Liver (tissue), 9 donors: Measurements from ENCODE around the gene ASB8. TPM values are rescaled to one million over a fixed set of nuclear protein-coding genes. Genes with fewer than 3 reads are reported as not detected.
A peak's percentile ranks its signal among the peaks of the same experiment; 100 is the strongest.
"Not testable (repeated sequence)": the region's sequence is repeated elsewhere in the genome, so short reads cannot be mapped to it uniquely, and the experiment has no call there.

Experiments used
- DNase-seq: peaks from one replicate; pipeline ENCODE4 v3.0.0-alpha.2; 2017; ENCODE audit warnings: low spot score
- H3K27ac ChIP-seq, 2 donors: one replicate each; pipeline ENCODE4 v1.7.0; 2013; ENCODE audit warnings: inconsistent platforms in 2 of 2, low read length in 2 of 2, control low read depth in 1 of 2, low read depth in 1 of 2, mild to moderate bottlenecking in 1 of 2
- H3K27me3 ChIP-seq, 4 donors: one replicate each; pipeline versions ENCODE4 v1.6.1 to v1.7.0; 2013; ENCODE audit warnings: low read length in 3 of 4, inconsistent platforms in 1 of 4, mild to moderate bottlenecking in 1 of 4, moderate library complexity in 1 of 4; ENCODE audit not compliant: control insufficient read depth in 4 of 4, insufficient read depth in 4 of 4
- H3K36me3 ChIP-seq, 4 donors: one replicate each; pipeline versions ENCODE4 v1.6.1 to v1.7.0; 2013; ENCODE audit warnings: low read length in 3 of 4, mild to moderate bottlenecking in 3 of 4, low read depth in 1 of 4, moderate library complexity in 1 of 4; ENCODE audit not compliant: control insufficient read depth in 4 of 4, insufficient read depth in 3 of 4
- H3K4me1 ChIP-seq, 4 donors: one replicate each; pipeline versions ENCODE4 v1.6.1 to v1.7.0; 2013; ENCODE audit warnings: low read length in 3 of 4, mild to moderate bottlenecking in 3 of 4, moderate library complexity in 1 of 4; ENCODE audit not compliant: control insufficient read depth in 4 of 4, insufficient read depth in 4 of 4
- H3K4me3 ChIP-seq, 3 donors: one replicate each; pipeline versions ENCODE4 v1.6.1 to v1.7.0; 2013; ENCODE audit warnings: low read length in 3 of 3, control low read depth in 1 of 3, low read depth in 1 of 3, mild to moderate bottlenecking in 1 of 3
- H3K9ac ChIP-seq, 2 donors: one replicate each; pipeline ENCODE4 v1.7.0; 2013; ENCODE audit warnings: low read length in 2 of 2, mild to moderate bottlenecking in 2 of 2, moderate library complexity in 2 of 2, control low read depth in 1 of 2, low read depth in 1 of 2
- H3K9me3 ChIP-seq, 4 donors: one replicate each; pipeline versions ENCODE4 v1.6.1 to v1.7.0; 2013; ENCODE audit warnings: low read length in 3 of 4; ENCODE audit not compliant: control insufficient read depth in 4 of 4
- EGR1 ChIP-seq, 2 donors: IDR thresholded peaks; 2 replicates each; pipeline ENCODE4 v1.6.1; 2016 to 2018; ENCODE audit warnings: antibody characterized with exemption in 2 of 2, low read depth in 2 of 2
- FOXA1 ChIP-seq: IDR thresholded peaks from 2 replicates; pipeline ENCODE4 v1.6.1; 2016; ENCODE audit warnings: antibody characterized with exemption
- FOXA2 ChIP-seq: IDR thresholded peaks from 2 replicates; pipeline ENCODE4 v1.6.1; 2016; ENCODE audit warnings: antibody characterized with exemption
- GABPA ChIP-seq, 2 donors: IDR thresholded peaks in 1 of 2; conservative IDR thresholded peaks in 1 of 2; 2 replicates each; pipeline ENCODE4 v1.6.1; 2016; ENCODE audit warnings: antibody characterized with exemption in 2 of 2, mild to moderate bottlenecking in 1 of 2, moderate library complexity in 1 of 2
- HNF4A ChIP-seq, 2 donors: conservative IDR thresholded peaks; 2 replicates each; pipeline ENCODE4 v1.6.1; 2016; ENCODE audit warnings: antibody characterized with exemption in 2 of 2, mild to moderate bottlenecking in 2 of 2
- HNF4G ChIP-seq: IDR thresholded peaks from 2 replicates; pipeline ENCODE4 v1.6.1; 2016; ENCODE audit warnings: antibody characterized with exemption
- NR2F2 ChIP-seq: IDR thresholded peaks from 2 replicates; pipeline ENCODE4 v1.6.1; 2016; ENCODE audit warnings: antibody characterized with exemption
- RAD21 ChIP-seq, 2 donors: IDR thresholded peaks; 2 replicates each; pipeline ENCODE4 v1.6.1; 2016; ENCODE audit warnings: antibody characterized with exemption in 2 of 2, mild to moderate bottlenecking in 2 of 2
- RXRA ChIP-seq, 2 donors: IDR thresholded peaks; 2 replicates each; pipeline ENCODE4 v1.6.1; 2017 to 2018; ENCODE audit warnings: antibody characterized with exemption in 2 of 2, mild to moderate bottlenecking in 1 of 2
- SP1 ChIP-seq: IDR thresholded peaks from 2 replicates; pipeline ENCODE4 v1.6.1; 2018; ENCODE audit warnings: antibody characterized with exemption, mild to moderate bottlenecking
- TAF1 ChIP-seq: conservative IDR thresholded peaks from 2 replicates; pipeline ENCODE4 v1.6.1; 2016; ENCODE audit warnings: antibody characterized with exemption, mild to moderate bottlenecking
- YY1 ChIP-seq: IDR thresholded peaks from 2 replicates; pipeline ENCODE4 v1.6.1; 2016; ENCODE audit warnings: antibody characterized with exemption, mild to moderate bottlenecking
- WGBS: extraction: QIAGEN DNeasy Blood & Tissue Kit; methylation state at CpG from one replicate; pipeline ENCODE4 v1.1.7; 2013; 5-methylcytosine and 5-hydroxymethylcytosine counted together
- polyA plus RNA-seq, 2 donors: library from polyadenylated mRNA; stranded (reverse) in 1 of 2; unstranded in 1 of 2; fragments of 200-250 nt in 1 of 2; fragments of >200 nt in 1 of 2; fragmentation: Nextera tagmentation in 1 of 2; extraction: Ambion mirVana in 1 of 2; gene quantifications; one replicate each; pipeline versions ENCODE4 v1.2.1 to v1.2.3, GENCODE V29; 2013 to 2015
- total RNA-seq, 2 donors: library from RNA; depleted of rRNA; stranded (reverse); fragments of >200 nt; gene quantifications; one replicate each; pipeline ENCODE4 v1.2.3, GENCODE V29; 2014
- TF ChIP-seq, protein P1 (sequence below): IDR thresholded peaks from 2 replicates; pipeline ENCODE4 v1.6.1; 2016; ENCODE audit warnings: antibody characterized with exemption
- TF ChIP-seq, protein P2 (sequence below): IDR thresholded peaks from 2 replicates; pipeline ENCODE4 v1.6.1; 2016; ENCODE audit warnings: antibody characterized with exemption, mild to moderate bottlenecking
- TF ChIP-seq, protein P3 (sequence below): IDR thresholded peaks from 2 replicates; pipeline ENCODE4 v1.6.1; 2016; ENCODE audit warnings: antibody characterized with exemption
- TF ChIP-seq, protein P4 (sequence below): IDR thresholded peaks from 2 replicates; pipeline ENCODE4 v1.6.1; 2016; ENCODE audit warnings: antibody characterized with exemption
- TF ChIP-seq, protein P5 (sequence below): fragments of 150-350 bp; IDR thresholded peaks from 2 replicates; pipeline ENCODE4 v1.5.1; 2017; ENCODE audit warnings: improper control_type of control experiment, low read depth, low read length; ENCODE audit not compliant: missing input control
- donor health status: healthy.
- donor health status: healthy.
- donor health status: healthy.
- donor health status: healthy.
- donor health status: healthy.

ASB8 gene
- total and polyA plus RNA-seq, 4 donors, result 17.0 to 23.5 (median 18.2) TPM

DNA sequence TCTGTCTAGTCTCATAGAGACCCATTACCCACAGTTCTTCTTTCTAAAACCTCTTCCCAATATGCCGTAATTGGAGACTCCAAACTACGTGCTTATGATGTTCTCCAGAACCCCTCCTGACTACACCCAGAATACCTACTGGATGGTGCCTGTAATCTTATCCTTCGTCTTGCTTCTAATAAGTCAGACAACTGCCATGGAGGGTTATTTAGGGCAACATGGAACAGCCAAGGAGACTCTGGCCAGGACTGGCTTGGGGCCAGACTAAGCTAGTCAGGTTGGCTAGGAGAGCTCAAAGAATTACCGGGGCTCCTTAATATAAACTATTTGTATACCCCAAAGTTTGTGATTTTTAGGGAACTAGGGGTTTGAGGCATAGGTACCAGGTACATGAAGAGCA lies 31.3 kb downstream of the ASB8 start:
- TF ChIP-seq, protein P1, sequence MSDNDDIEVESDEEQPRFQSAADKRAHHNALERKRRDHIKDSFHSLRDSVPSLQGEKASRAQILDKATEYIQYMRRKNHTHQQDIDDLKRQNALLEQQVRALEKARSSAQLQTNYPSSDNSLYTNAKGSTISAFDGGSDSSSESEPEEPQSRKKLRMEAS, result no peak
- TF ChIP-seq, protein P2, sequence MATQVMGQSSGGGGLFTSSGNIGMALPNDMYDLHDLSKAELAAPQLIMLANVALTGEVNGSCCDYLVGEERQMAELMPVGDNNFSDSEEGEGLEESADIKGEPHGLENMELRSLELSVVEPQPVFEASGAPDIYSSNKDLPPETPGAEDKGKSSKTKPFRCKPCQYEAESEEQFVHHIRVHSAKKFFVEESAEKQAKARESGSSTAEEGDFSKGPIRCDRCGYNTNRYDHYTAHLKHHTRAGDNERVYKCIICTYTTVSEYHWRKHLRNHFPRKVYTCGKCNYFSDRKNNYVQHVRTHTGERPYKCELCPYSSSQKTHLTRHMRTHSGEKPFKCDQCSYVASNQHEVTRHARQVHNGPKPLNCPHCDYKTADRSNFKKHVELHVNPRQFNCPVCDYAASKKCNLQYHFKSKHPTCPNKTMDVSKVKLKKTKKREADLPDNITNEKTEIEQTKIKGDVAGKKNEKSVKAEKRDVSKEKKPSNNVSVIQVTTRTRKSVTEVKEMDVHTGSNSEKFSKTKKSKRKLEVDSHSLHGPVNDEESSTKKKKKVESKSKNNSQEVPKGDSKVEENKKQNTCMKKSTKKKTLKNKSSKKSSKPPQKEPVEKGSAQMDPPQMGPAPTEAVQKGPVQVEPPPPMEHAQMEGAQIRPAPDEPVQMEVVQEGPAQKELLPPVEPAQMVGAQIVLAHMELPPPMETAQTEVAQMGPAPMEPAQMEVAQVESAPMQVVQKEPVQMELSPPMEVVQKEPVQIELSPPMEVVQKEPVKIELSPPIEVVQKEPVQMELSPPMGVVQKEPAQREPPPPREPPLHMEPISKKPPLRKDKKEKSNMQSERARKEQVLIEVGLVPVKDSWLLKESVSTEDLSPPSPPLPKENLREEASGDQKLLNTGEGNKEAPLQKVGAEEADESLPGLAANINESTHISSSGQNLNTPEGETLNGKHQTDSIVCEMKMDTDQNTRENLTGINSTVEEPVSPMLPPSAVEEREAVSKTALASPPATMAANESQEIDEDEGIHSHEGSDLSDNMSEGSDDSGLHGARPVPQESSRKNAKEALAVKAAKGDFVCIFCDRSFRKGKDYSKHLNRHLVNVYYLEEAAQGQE, result no peak
- TF ChIP-seq, protein P3, sequence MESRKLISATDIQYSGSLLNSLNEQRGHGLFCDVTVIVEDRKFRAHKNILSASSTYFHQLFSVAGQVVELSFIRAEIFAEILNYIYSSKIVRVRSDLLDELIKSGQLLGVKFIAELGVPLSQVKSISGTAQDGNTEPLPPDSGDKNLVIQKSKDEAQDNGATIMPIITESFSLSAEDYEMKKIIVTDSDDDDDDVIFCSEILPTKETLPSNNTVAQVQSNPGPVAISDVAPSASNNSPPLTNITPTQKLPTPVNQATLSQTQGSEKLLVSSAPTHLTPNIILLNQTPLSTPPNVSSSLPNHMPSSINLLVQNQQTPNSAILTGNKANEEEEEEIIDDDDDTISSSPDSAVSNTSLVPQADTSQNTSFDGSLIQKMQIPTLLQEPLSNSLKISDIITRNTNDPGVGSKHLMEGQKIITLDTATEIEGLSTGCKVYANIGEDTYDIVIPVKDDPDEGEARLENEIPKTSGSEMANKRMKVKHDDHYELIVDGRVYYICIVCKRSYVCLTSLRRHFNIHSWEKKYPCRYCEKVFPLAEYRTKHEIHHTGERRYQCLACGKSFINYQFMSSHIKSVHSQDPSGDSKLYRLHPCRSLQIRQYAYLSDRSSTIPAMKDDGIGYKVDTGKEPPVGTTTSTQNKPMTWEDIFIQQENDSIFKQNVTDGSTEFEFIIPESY, result no peak
- no peak for TF ChIP-seq YY1
- no peak for TF ChIP-seq NR2F2
- TF ChIP-seq SP1, result no peak
- TF ChIP-seq GABPA (IDR thresholded peaks at IDR 0.05 in 1 of 2, conservative IDR thresholded peaks at IDR 0.05 in 1 of 2), result no peak
- TF ChIP-seq RAD21 (IDR thresholded peaks at IDR 0.05), result no peak
- TF ChIP-seq RXRA (IDR thresholded peaks at IDR 0.05), result no peak
- no peak for TF ChIP-seq EGR1 (IDR thresholded peaks at IDR 0.05; ENCODE audit: low read depth in 2 of 2)
- TF ChIP-seq HNF4A (conservative IDR thresholded peaks at IDR 0.05), result no peak
- no peaks in the 10 kb centered on the region for H3K4me1 ChIP-seq
- no peaks in the 10 kb centered on the region for H3K9me3 ChIP-seq
- WGBS, result 90% methylated on average over 4 of the region's 4 CpGs
- H3K36me3 ChIP-seq, result peaks cover 0 to 1% (median 0%) of the 10 kb centered on the region in 4 donors
- no peaks in the 10 kb centered on the region for H3K27me3 ChIP-seq
- H3K9ac ChIP-seq, result no peak overlapping the region
- DNase-seq, result no peak
- H3K4me3 ChIP-seq, result no peak overlapping the region
- no peak overlapping the region for H3K27ac ChIP-seq

DNA sequence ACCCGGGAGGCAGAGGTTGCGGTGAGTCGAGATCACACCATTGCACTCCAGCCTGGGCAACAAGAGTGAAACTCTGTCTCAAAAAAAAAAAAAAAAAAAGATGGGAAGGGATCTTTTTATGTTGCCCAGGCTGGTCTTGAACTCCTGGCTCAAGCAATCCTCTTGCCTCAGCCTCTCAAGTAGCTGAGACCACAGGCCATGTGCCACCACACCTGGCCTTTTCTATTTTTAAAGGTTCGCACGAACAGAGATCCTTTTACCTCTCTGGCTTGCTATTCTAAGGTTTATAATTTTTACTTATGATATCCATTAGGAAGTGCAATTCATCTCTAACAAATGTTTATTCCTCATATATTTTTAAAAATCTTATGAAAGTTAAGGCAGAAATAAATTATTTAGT lies 31.8 kb downstream of the ASB8 start:
- DNase-seq, H3K4me1 ChIP-seq, H3K9ac ChIP-seq, H3K9me3 ChIP-seq, H3K4me3 ChIP-seq, H3K36me3 ChIP-seq, H3K27me3 ChIP-seq, H3K27ac ChIP-seq: not testable (repeated sequence)
- WGBS, result 95% methylated on average over 5 of the region's 5 CpGs

DNA sequence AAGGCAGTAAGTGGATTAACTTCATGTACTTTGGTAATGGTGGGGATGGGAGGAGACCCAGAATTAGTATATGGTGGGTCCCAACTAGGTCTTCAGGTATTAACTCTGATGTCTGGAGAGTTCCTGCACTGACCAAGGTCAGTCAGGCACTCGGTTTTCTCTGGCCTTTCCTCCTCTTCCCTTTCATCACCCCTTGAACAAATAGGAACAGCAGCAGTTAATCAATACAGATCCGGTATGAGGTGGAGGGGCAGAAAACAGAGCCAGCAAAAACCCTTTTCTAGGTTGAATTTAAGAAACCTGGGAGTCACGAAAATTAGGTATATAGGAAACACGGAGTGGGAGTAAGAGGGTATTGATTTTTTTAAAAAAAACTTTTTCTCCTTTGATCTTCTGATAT lies 34.1 kb downstream of the ASB8 start:
- H3K36me3 ChIP-seq, result no peaks in the 10 kb centered on the region
- no peak overlapping the region for H3K4me3 ChIP-seq
- H3K9me3 ChIP-seq, result no peaks in the 10 kb centered on the region
- H3K4me1 ChIP-seq, result peaks cover 0 to 4% (median under 1%) of the 10 kb centered on the region in 4 donors
- no peak for DNase-seq
- no peak overlapping the region for H3K27ac ChIP-seq
- no peaks in the 10 kb centered on the region for H3K27me3 ChIP-seq
- H3K9ac ChIP-seq, result no peak overlapping the region
- 43% methylated on average over 4 of the region's 4 CpGs for WGBS
- TF ChIP-seq, protein P4, sequence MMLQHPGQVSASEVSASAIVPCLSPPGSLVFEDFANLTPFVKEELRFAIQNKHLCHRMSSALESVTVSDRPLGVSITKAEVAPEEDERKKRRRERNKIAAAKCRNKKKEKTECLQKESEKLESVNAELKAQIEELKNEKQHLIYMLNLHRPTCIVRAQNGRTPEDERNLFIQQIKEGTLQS, result peak; percentile 45
- TF ChIP-seq HNF4G (no peak), RAD21 (IDR thresholded peaks at IDR 0.05) (peak in 1 of 2 donors; percentile 15), EGR1 (IDR thresholded peaks at IDR 0.05; ENCODE audit: low read depth in 2 of 2) (no peak), SP1 (peak; percentile 19), FOXA2 (no peak), TAF1 (no peak), FOXA1 (no peak), RXRA (IDR thresholded peaks at IDR 0.05) (peak in 1 of 2 donors; percentile 20), HNF4A (conservative IDR thresholded peaks at IDR 0.05) (peak in 1 of 2 donors; percentile 22), NR2F2 (no peak)
- TF ChIP-seq, protein P5, sequence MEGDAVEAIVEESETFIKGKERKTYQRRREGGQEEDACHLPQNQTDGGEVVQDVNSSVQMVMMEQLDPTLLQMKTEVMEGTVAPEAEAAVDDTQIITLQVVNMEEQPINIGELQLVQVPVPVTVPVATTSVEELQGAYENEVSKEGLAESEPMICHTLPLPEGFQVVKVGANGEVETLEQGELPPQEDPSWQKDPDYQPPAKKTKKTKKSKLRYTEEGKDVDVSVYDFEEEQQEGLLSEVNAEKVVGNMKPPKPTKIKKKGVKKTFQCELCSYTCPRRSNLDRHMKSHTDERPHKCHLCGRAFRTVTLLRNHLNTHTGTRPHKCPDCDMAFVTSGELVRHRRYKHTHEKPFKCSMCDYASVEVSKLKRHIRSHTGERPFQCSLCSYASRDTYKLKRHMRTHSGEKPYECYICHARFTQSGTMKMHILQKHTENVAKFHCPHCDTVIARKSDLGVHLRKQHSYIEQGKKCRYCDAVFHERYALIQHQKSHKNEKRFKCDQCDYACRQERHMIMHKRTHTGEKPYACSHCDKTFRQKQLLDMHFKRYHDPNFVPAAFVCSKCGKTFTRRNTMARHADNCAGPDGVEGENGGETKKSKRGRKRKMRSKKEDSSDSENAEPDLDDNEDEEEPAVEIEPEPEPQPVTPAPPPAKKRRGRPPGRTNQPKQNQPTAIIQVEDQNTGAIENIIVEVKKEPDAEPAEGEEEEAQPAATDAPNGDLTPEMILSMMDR, result no peak
- TF ChIP-seq, protein P1, result no peak
- TF ChIP-seq, protein P3, result no peak
